SK-N-SH (cell line): ENCODE measurements around the gene UTP11. TPM values are rescaled to one million over a fixed set of nuclear protein-coding genes. Genes with fewer than 3 reads are reported as not detected.

Source experiments
- CTCF ChIA-PET: fragments of 300-600, 350-600 bp; formaldehyde crosslinking; extraction: SDS; loops from one replicate; lab custom pipeline; 2021; lab: Yijun Ruan, JAX
- POLR2A ChIA-PET: fragments of 350-600 bp; sonication (Branson Sonifier 250); formaldehyde crosslinking; extraction: SDS; loops from one replicate; lab custom pipeline; 2020; ENCODE audit warnings: antibody characterized with exemption, inconsistent platforms; lab: Yijun Ruan, JAX
- DNase-seq: peaks from one replicate; pipeline ENCODE4 v3.0.0; 2012
- H2AFZ ChIP-seq: fragments of 200-600 bp; sonication (generic); 2 replicates; pipeline ENCODE4 v1.8.1; 2016; ENCODE audit warnings: antibody characterized with exemption, mild to moderate bottlenecking, low read depth
- H3F3A ChIP-seq: fragments of 200-600 bp; sonication (generic); replicated peaks from 2 replicates; pipeline ENCODE3; 2016; ENCODE audit warnings: antibody characterized with exemption, mild to moderate bottlenecking; ENCODE audit not compliant: insufficient read depth
- H3K27ac ChIP-seq, 2 experiments: fragments of 200-500 bp in 1 of 2; fragments of 200-600 bp in 1 of 2; sonication (Bioruptor generic) in 1 of 2; sonication (generic), shearing (Covaris generic) in 1 of 2; 2 replicates each; pipeline versions ENCODE4 v1.5.1 to v1.6.1; 2014 to 2016; ENCODE audit warnings: low read depth in 2 of 2, inconsistent platforms in 1 of 2, low read length in 1 of 2, mild to moderate bottlenecking in 1 of 2, mixed read lengths in 1 of 2
- H3K27me3 ChIP-seq: fragments of 200-600 bp; sonication (generic), shearing (Covaris generic); 2 replicates; pipeline ENCODE4 v1.6.1; 2016; ENCODE audit warnings: mixed run types; ENCODE audit not compliant: insufficient read depth
- H3K36me3 ChIP-seq, 2 experiments: fragments of 200-500 bp in 1 of 2; fragments of 200-600 bp in 1 of 2; sonication (Bioruptor generic) in 1 of 2; sonication (generic) in 1 of 2; replicated peaks in 1 of 2; 2 replicates each; pipeline versions ENCODE3 to v1.5.1; 2014 to 2016; ENCODE audit warnings: low read length in 1 of 2, mild to moderate bottlenecking in 1 of 2; ENCODE audit not compliant: insufficient read depth in 2 of 2, control insufficient read depth in 1 of 2
- H3K4me1 ChIP-seq, 2 experiments: fragments of 200-500 bp in 1 of 2; fragments of 200-600 bp in 1 of 2; sonication (Bioruptor generic) in 1 of 2; sonication (generic), shearing (Covaris generic) in 1 of 2; 2 replicates each; pipeline versions ENCODE4 v1.5.1 to v1.6.1; 2014 to 2016; ENCODE audit warnings: low read depth in 1 of 2, low read length in 1 of 2, mixed run types in 1 of 2; ENCODE audit not compliant: insufficient read depth in 2 of 2, control insufficient read depth in 1 of 2
- H3K4me2 ChIP-seq: fragments of 200-600 bp; sonication (generic), shearing (Covaris generic); 2 replicates; pipeline ENCODE4 v1.6.1; 2017; ENCODE audit warnings: mixed run types
- H3K4me3 ChIP-seq, 2 experiments: fragments of 200-500 bp in 1 of 2; fragments of 200-600 bp in 1 of 2; sonication (Bioruptor generic) in 1 of 2; sonication (generic), shearing (Covaris generic) in 1 of 2; 2 replicates each; pipeline versions ENCODE4 v1.5.1 to v1.8.1; 2014 to 2016; ENCODE audit warnings: low read depth in 2 of 2, inconsistent platforms in 1 of 2, low read length in 1 of 2, mild to moderate bottlenecking in 1 of 2, mixed read lengths in 1 of 2, moderate library complexity in 1 of 2
- H3K79me2 ChIP-seq: fragments of 200-600 bp; sonication (generic); 2 replicates; pipeline ENCODE4 v1.8.1; 2017; ENCODE audit warnings: mild to moderate bottlenecking; ENCODE audit not compliant: insufficient read depth
- H3K9ac ChIP-seq: fragments of 200-600 bp; sonication (generic); 2 replicates; pipeline ENCODE4 v1.6.1; 2017; ENCODE audit warnings: mixed run types
- H3K9me2 ChIP-seq: fragments of 200-600 bp; sonication (generic); 2 replicates; pipeline ENCODE4 v1.6.1; 2017; ENCODE audit warnings: mixed run types
- H3K9me3 ChIP-seq: fragments of 200-600 bp; sonication (generic); 2 replicates; pipeline ENCODE4 v1.6.1; 2017; ENCODE audit warnings: mixed run types, mild to moderate bottlenecking, moderate library complexity
- H4K20me1 ChIP-seq: fragments of 200-600 bp; sonication (generic); 2 replicates; pipeline ENCODE4 v1.6.1; 2017; ENCODE audit warnings: mild to moderate bottlenecking, mixed run types; ENCODE audit not compliant: insufficient read depth
- EP300 ChIP-seq, 2 experiments: IDR thresholded peaks; 2 replicates each; pipeline versions ENCODE4 v1.4.0 to v1.6.1; 2012; ENCODE audit warnings: borderline replicate concordance in 1 of 2, low read depth in 1 of 2, low read length in 1 of 2
- FOXM1 ChIP-seq: IDR thresholded peaks from 2 replicates; pipeline ENCODE4 v1.4.0; 2012; ENCODE audit warnings: low read depth, mild to moderate bottlenecking
- GATA2 ChIP-seq: sonication (generic); formaldehyde crosslinking; IDR thresholded peaks from 2 replicates; pipeline ENCODE4 v1.5.0; 2020; ENCODE audit warnings: mild to moderate bottlenecking, missing genetic modification reagents
- NFIC ChIP-seq: IDR thresholded peaks from 2 replicates; pipeline ENCODE4 v1.4.0; 2012; ENCODE audit warnings: borderline replicate concordance
- RAD21 ChIP-seq: IDR thresholded peaks from 2 replicates; pipeline ENCODE4 v1.6.1; 2012; ENCODE audit warnings: mild to moderate bottlenecking, low read length
- RCOR1 ChIP-seq: fragments of 150-350 bp; IDR thresholded peaks from 2 replicates; pipeline ENCODE4 v1.6.1; 2017; ENCODE audit warnings: antibody characterized with exemption, low read length
- TEAD4 ChIP-seq: IDR thresholded peaks from 2 replicates; pipeline ENCODE4 v1.4.0; 2012; ENCODE audit warnings: mild to moderate bottlenecking, borderline replicate concordance; ENCODE audit not compliant: insufficient read depth
- WGBS: methylation state at CpG from one replicate; pipeline ENCODE4 v1.1.6; 2017; ENCODE audit warnings: low lambda C conversion rate; 5-methylcytosine and 5-hydroxymethylcytosine counted together
- polyA plus RNA-seq, 3 experiments: library from polyadenylated mRNA; depleted of rRNA; stranded (reverse); fragments of >200 nt; gene quantifications; 2 replicates each; pipeline ENCODE4 v1.2.3, GENCODE V29; 2012
- TF ChIP-seq, protein P1 (sequence below): fragments of 150-350 bp; IDR thresholded peaks from 2 replicates; pipeline ENCODE4 v1.6.1; 2016; ENCODE audit warnings: mild to moderate bottlenecking, low read depth, low read length
- TF ChIP-seq, protein P2 (sequence below): IDR thresholded peaks from 2 replicates; pipeline ENCODE4 v1.6.1; 2012; ENCODE audit warnings: mild to moderate bottlenecking, low read depth, low read length, moderate library complexity

UTP11 gene
- polyA plus RNA-seq, 1 of the 3 experiments (the other 2 are of a cell fraction) = 26.8 TPM

DNA sequence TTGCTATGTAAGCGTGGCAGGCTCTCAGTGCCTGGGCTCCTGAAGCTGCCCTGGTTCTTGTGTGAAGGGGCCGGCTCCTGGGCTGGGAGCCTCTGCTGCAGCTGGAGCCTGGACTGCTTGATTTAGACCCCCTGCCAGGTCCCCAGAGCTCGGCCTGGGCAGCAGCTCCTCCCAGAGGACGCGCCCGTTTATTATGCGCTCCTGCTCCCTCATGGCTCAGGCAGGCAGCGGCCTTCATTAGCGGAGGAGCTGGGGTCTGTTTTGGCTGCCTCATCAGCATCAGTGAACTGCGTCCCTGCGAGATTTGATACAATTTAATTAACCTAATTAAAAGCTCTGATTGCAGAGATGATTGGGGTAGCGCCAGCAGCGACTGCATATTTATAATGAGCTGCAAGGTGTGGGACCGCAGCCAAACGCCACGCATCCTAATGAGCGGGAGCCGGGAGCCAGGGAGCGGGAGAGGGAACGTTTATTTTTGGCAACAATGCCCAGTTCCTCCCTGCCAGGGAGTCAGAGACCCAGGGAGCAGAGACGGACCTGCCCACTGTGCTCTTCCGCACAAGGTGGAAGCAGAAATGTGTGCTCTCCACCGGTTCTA is 16.6 kb downstream of the UTP11 start:
- no peak overlapping the region for H3K4me3 ChIP-seq
- H3K4me2 ChIP-seq = peak overlapping the region; percentile 82
- peak overlapping the region; percentile 41 to 79 for H3K27ac ChIP-seq
- DNase-seq = peak; percentile 87
- TF ChIP-seq, protein P1, sequence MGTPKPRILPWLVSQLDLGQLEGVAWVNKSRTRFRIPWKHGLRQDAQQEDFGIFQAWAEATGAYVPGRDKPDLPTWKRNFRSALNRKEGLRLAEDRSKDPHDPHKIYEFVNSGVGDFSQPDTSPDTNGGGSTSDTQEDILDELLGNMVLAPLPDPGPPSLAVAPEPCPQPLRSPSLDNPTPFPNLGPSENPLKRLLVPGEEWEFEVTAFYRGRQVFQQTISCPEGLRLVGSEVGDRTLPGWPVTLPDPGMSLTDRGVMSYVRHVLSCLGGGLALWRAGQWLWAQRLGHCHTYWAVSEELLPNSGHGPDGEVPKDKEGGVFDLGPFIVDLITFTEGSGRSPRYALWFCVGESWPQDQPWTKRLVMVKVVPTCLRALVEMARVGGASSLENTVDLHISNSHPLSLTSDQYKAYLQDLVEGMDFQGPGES = no peak
- TF ChIP-seq EP300 (IDR thresholded peaks at IDR 0.05; ENCODE audit: borderline replicate concordance in 1 of 2, low read depth in 1 of 2, low read length in 1 of 2) = 0 out of 4 replicates have a peak, but pooled peaks of 1 of the 2 experiments have one; percentile 25
- TF ChIP-seq TEAD4 = no peak
- peak; percentile 29; the same call in 1 of the 2 replicates for TF ChIP-seq NFIC
- peak; percentile 22; the same call in 1 of the 2 replicates for TF ChIP-seq RCOR1
- TF ChIP-seq, protein P2, sequence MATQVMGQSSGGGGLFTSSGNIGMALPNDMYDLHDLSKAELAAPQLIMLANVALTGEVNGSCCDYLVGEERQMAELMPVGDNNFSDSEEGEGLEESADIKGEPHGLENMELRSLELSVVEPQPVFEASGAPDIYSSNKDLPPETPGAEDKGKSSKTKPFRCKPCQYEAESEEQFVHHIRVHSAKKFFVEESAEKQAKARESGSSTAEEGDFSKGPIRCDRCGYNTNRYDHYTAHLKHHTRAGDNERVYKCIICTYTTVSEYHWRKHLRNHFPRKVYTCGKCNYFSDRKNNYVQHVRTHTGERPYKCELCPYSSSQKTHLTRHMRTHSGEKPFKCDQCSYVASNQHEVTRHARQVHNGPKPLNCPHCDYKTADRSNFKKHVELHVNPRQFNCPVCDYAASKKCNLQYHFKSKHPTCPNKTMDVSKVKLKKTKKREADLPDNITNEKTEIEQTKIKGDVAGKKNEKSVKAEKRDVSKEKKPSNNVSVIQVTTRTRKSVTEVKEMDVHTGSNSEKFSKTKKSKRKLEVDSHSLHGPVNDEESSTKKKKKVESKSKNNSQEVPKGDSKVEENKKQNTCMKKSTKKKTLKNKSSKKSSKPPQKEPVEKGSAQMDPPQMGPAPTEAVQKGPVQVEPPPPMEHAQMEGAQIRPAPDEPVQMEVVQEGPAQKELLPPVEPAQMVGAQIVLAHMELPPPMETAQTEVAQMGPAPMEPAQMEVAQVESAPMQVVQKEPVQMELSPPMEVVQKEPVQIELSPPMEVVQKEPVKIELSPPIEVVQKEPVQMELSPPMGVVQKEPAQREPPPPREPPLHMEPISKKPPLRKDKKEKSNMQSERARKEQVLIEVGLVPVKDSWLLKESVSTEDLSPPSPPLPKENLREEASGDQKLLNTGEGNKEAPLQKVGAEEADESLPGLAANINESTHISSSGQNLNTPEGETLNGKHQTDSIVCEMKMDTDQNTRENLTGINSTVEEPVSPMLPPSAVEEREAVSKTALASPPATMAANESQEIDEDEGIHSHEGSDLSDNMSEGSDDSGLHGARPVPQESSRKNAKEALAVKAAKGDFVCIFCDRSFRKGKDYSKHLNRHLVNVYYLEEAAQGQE = no peak
- peak; percentile 49 for TF ChIP-seq RAD21
- TF ChIP-seq FOXM1 = no peak
- peak; percentile 27; the same call in 1 of the 2 replicates for TF ChIP-seq GATA2 (CRISPR knock-in tag)
- H4K20me1 ChIP-seq = no peaks in the 10 kb centered on the region
- peak overlapping the region; percentile 33; the same call in 1 of the 2 replicates for H2AFZ ChIP-seq
- H3K9me3 ChIP-seq = no peaks in the 10 kb centered on the region
- peaks cover 14% of the 10 kb centered on the region for H3F3A ChIP-seq
- no peaks in the 10 kb centered on the region for H3K9me2 ChIP-seq
- no peaks in the 10 kb centered on the region for H3K27me3 ChIP-seq
- POLR2A ChIA-PET = interaction anchor here (1.0 kb wide), 1 partner anchor 40 kb away, joined by 4 read pairs; the partner anchor contains the start of gene SF3A3
- peak overlapping the region; percentile 37; the same call in 1 of the 2 replicates for H3K9ac ChIP-seq
- 33% methylated on average over 13 of the region's 23 CpGs for WGBS
- H3K4me1 ChIP-seq = peaks cover 31 to 34% of the 10 kb centered on the region in 2 experiments; a peak in 3 of 4 replicates
- H3K36me3 ChIP-seq = peaks cover 9 to 16% of the 10 kb centered on the region in 2 experiments
- CTCF ChIA-PET = interaction anchor here (0.5 to 6.6 kb wide), 20 partner anchors 8 to 1519 kb away, joined by 3 to 52 read pairs (median 4); partner anchors contain the start of gene UTP11
- H3K79me2 ChIP-seq = no peaks in the 10 kb centered on the region
